HCT116 (cell line): Measurements from ENCODE around the gene RCE1. TPM values are rescaled to one million over a fixed set of nuclear protein-coding genes. Genes with fewer than 3 reads are reported as not detected.
A peak's percentile ranks its signal among the peaks of the same experiment; 100 is the strongest.

ENCODE experiments used
- ATAC-seq: fragments of 200-7000 bp; cut with Tn5 transposase; 2 replicates; pipeline ENCODE4 v1.9.1; 2020; ENCODE audit warnings: mild to moderate bottlenecking, moderate library complexity
- BruUV-seq: library from RNA; stranded (reverse); fragments of 400-500 nt; replicated peaks from 2 replicates; lab custom pipeline; 2021; lab: Mats Ljungman, UMichigan
- CTCF ChIA-PET: fragments of 300-600 bp; sonication (Branson Sonifier 250); formaldehyde crosslinking; loops from one replicate; lab custom pipeline; 2021; ENCODE audit warnings: antibody characterized with exemption; lab: Charles Lee
- POLR2A ChIA-PET: fragments of 300-600, 350-600 bp; sonication (Branson Sonifier 250); formaldehyde crosslinking; loops from one replicate; lab custom pipeline; 2021; ENCODE audit warnings: antibody characterized with exemption; lab: Charles Lee
- RAD21 ChIA-PET, 2 experiments: fragments of 300-600 bp; sonication (Branson Sonifier 250); formaldehyde crosslinking; loops; one replicate each; lab custom pipeline; 2023; ENCODE audit warnings: low total read pairs in 2 of 2; ENCODE audit not compliant: uncharacterized antibody in 2 of 2, unreplicated experiment in 2 of 2, low non-redundant PET in 1 of 2; lab: Charles Lee
- DNase-seq: peaks from one replicate; pipeline ENCODE4 v3.0.0-alpha.2; 2010; ENCODE audit warnings: low read depth, low spot score
- H2AFZ ChIP-seq: fragments of 200-600 bp; shearing (Covaris generic), sonication (generic); 2 replicates; pipeline ENCODE4 v1.6.1; 2017; ENCODE audit warnings: low read depth, mixed run types, mixed read lengths, antibody characterized with exemption, low read length; ENCODE audit not compliant: poor library complexity, severe bottlenecking
- H3K27ac ChIP-seq: 2 replicates; pipeline ENCODE4 v1.5.1; 2012; ENCODE audit warnings: low read depth, low read length
- H3K27me3 ChIP-seq: fragments of 200-600 bp; sonication (generic); 2 replicates; pipeline ENCODE4 v1.6.1; 2016; ENCODE audit warnings: mixed run types, low read length, mixed read lengths; ENCODE audit not compliant: insufficient read depth
- H3K36me3 ChIP-seq, 2 experiments: fragments of 200-500 bp in 1 of 2; fragments of 200-600 bp in 1 of 2; sonication (Bioruptor generic) in 1 of 2; sonication (generic) in 1 of 2; 2 replicates each; pipeline versions ENCODE4 v1.5.1 to v1.6.1; 2014 to 2016; ENCODE audit warnings: low read length in 2 of 2, inconsistent platforms in 1 of 2, mixed read lengths in 1 of 2, mixed run types in 1 of 2; ENCODE audit not compliant: insufficient read depth in 2 of 2, control insufficient read depth in 1 of 2
- H3K4me1 ChIP-seq, 2 experiments: fragments of 200-600 bp in 1 of 2; sonication (generic) in 1 of 2; 2 replicates each; pipeline versions ENCODE4 v1.5.1 to v1.6.1; 2012 to 2017; ENCODE audit warnings: low read length in 2 of 2, inconsistent platforms in 1 of 2, mild to moderate bottlenecking in 1 of 2, mixed read lengths in 1 of 2, mixed run types in 1 of 2, moderate library complexity in 1 of 2; ENCODE audit not compliant: insufficient read depth in 2 of 2, control insufficient read depth in 1 of 2
- H3K4me2 ChIP-seq: fragments of 200-600 bp; sonication (generic); 2 replicates; pipeline ENCODE4 v1.6.1; 2017; ENCODE audit warnings: mixed run types, low read length, mixed read lengths
- H3K4me3 ChIP-seq, 2 experiments: fragments of 200-600 bp in 1 of 2; sonication (generic) in 1 of 2; replicated peaks in 1 of 2; 2 replicates each; pipeline ENCODE4 v1.5.1; 2011 to 2016; ENCODE audit warnings: low read length in 2 of 2, control low read depth in 1 of 2, low read depth in 1 of 2, mild to moderate bottlenecking in 1 of 2, mixed read lengths in 1 of 2, mixed run types in 1 of 2
- H3K79me2 ChIP-seq: fragments of 200-600 bp; sonication (generic); 2 replicates; pipeline ENCODE4 v1.6.1; 2017; ENCODE audit warnings: mild to moderate bottlenecking, mixed run types, low read length, moderate library complexity, mixed read lengths; ENCODE audit not compliant: insufficient read depth
- H3K9ac ChIP-seq: fragments of 200-600 bp; sonication (generic); 2 replicates; pipeline ENCODE4 v1.6.1; 2016; ENCODE audit warnings: low read length, mixed read lengths
- H3K9me2 ChIP-seq: fragments of 200-600 bp; sonication (generic), shearing (Covaris generic); 2 replicates; pipeline ENCODE4 v1.6.1; 2017; ENCODE audit warnings: mixed run types, mild to moderate bottlenecking, moderate library complexity; ENCODE audit not compliant: insufficient read depth
- H3K9me3 ChIP-seq, 2 experiments: fragments of 200-500 bp in 1 of 2; fragments of 200-600 bp in 1 of 2; sonication (Bioruptor generic) in 1 of 2; sonication (generic) in 1 of 2; 2 replicates each; pipeline ENCODE4 v1.6.1; 2014 to 2017; ENCODE audit warnings: low read length in 2 of 2, mixed read lengths in 2 of 2, inconsistent platforms in 1 of 2, low read depth in 1 of 2, mild to moderate bottlenecking in 1 of 2, mixed run types in 1 of 2, moderate library complexity in 1 of 2; ENCODE audit not compliant: control insufficient read depth in 1 of 2, insufficient read depth in 1 of 2
- H4K20me1 ChIP-seq: fragments of 200-600 bp; sonication (generic), shearing (Covaris generic); 2 replicates; pipeline ENCODE4 v1.6.1; 2017; ENCODE audit warnings: mixed run types, mild to moderate bottlenecking, moderate library complexity; ENCODE audit not compliant: insufficient read depth
- CBX3 ChIP-seq: IDR thresholded peaks from 2 replicates; pipeline ENCODE4 v1.6.1; 2012; ENCODE audit warnings: low read depth
- ELF1 ChIP-seq: IDR thresholded peaks from 2 replicates; pipeline ENCODE4 v1.6.1; 2012; ENCODE audit warnings: low read depth, borderline replicate concordance
- EZH2phosphoT487 ChIP-seq: fragments of 200-600 bp; IDR thresholded peaks from 2 replicates; pipeline ENCODE4 v1.6.1; 2018; ENCODE audit warnings: antibody characterized with exemption, borderline replicate concordance
- FOSL1 ChIP-seq: IDR thresholded peaks from 2 replicates; pipeline ENCODE4 v1.6.1; 2012; ENCODE audit warnings: low read depth
- JUND ChIP-seq: IDR thresholded peaks from 2 replicates; pipeline ENCODE4 v1.6.1; 2012
- POLR2AphosphoS5 ChIP-seq: IDR thresholded peaks from 2 replicates; pipeline ENCODE4 v1.6.1; 2011; ENCODE audit warnings: mild to moderate bottlenecking, low read depth, low read length, moderate library complexity
- REST ChIP-seq: IDR thresholded peaks from 2 replicates; pipeline ENCODE4 v1.6.1; 2012; ENCODE audit warnings: low read depth
- SIN3A ChIP-seq: IDR thresholded peaks from 2 replicates; pipeline ENCODE4 v1.6.1; 2012; ENCODE audit warnings: low read depth
- SP1 ChIP-seq: IDR thresholded peaks from 2 replicates; pipeline ENCODE4 v1.6.1; 2012; ENCODE audit warnings: low read depth
- SRF ChIP-seq: IDR thresholded peaks from 2 replicates; pipeline ENCODE4 v1.6.1; 2012; ENCODE audit warnings: low read depth
- TCF7L2 ChIP-seq: IDR thresholded peaks from 2 replicates; pipeline ENCODE4 v1.7.0; 2011; ENCODE audit warnings: borderline replicate concordance, inconsistent platforms; ENCODE audit not compliant: insufficient read depth, insufficient read length; ENCODE audit errors: extremely low read depth
- YY1 ChIP-seq: IDR thresholded peaks from 2 replicates; pipeline ENCODE4 v1.6.1; 2011; ENCODE audit warnings: low read length, low read depth, moderate library complexity, mild to moderate bottlenecking; ENCODE audit not compliant: insufficient replicate concordance; ENCODE audit errors: extremely low read depth
- ZNF274 ChIP-seq: fragments of 200-500 bp; sonication (Bioruptor generic); IDR thresholded peaks from 2 replicates; pipeline ENCODE4 v1.6.1; 2014; ENCODE audit warnings: mild to moderate bottlenecking, low read depth, low read length, inconsistent platforms
- intact Hi-C: fragments of 100-400 bp; cut with micrococcal nuclease; formaldehyde crosslinking; loops from 2 replicates; pipeline ENCODE4 v1.10.0; 2022
- total RNA-seq: library from RNA; stranded (reverse); gene quantifications from one replicate; pipeline ENCODE4 v1.2.1, GENCODE V29; 2021; ENCODE audit not compliant: unreplicated experiment

The RCE1 gene
- total RNA-seq, 1 experiment from 2014 or later, result 35.3 TPM

GRCh38 chr11:66840317-66841091 lies 2.7 kb upstream of the RCE1 start:
- no peak overlapping the region for H2AFZ ChIP-seq
- peaks cover 7 to 14% of the 10 kb centered on the region in 2 experiments; a peak in 3 of 4 replicates for H3K36me3 ChIP-seq
- peaks cover 3% of the 10 kb centered on the region; the same call in 1 of the 2 replicates for H4K20me1 ChIP-seq
- no peak for ATAC-seq
- no peak for DNase-seq
- ChIA-PET RAD21 (no interaction called here), CTCF (no interaction called here), POLR2A (no interaction called here)
- H3K4me2 ChIP-seq, result no peak overlapping the region
- H3K4me1 ChIP-seq, result peaks cover 7 to 20% of the 10 kb centered on the region in 2 experiments; a peak in 3 of 4 replicates
- TF ChIP-seq FOSL1 (no peak), ELF1 (no peak), ZNF274 (no peak), TCF7L2 (no peak), SIN3A (no peak)
- no TSS peak for BruUV-seq
- H3K27ac ChIP-seq, result no peak overlapping the region
- intact Hi-C loops, result loop anchor here (5.0 kb wide), 1 partner anchor 137 kb away; the partner anchor contains the start of gene C11orf86
- peaks cover 42% of the 10 kb centered on the region for H3K79me2 ChIP-seq
- no peak overlapping the region for H3K9ac ChIP-seq
- H3K9me3 ChIP-seq, result no peaks in the 10 kb centered on the region
- H3K27me3 ChIP-seq, result no peaks in the 10 kb centered on the region
- no peaks in the 10 kb centered on the region for H3K9me2 ChIP-seq
- H3K4me3 ChIP-seq, result no peak overlapping the region

- Histone ChIP-seq H3K27me3 (no peaks in the 10 kb centered on the region), H3K27ac (no peak overlapping the region), H3K9ac (peak overlapping the region; percentile 90), H4K20me1 (peaks cover 3% of the 10 kb centered on the region; the same call in 1 of the 2 replicates), H3K4me3 (peak overlapping the region; percentile 86 to 91), H3K79me2 (peaks cover 55% of the 10 kb centered on the region), H3K4me1 (peaks cover 7 to 20% of the 10 kb centered on the region in 2 experiments; a peak in 3 of 4 replicates), H3K4me2 (peak overlapping the region; percentile 82), H2AFZ (no peak overlapping the region), H3K36me3 (peaks cover 15% of the 10 kb centered on the region in 2 experiments; a peak in 3 of 4 replicates), H3K9me2 (no peaks in the 10 kb centered on the region), H3K9me3 (no peaks in the 10 kb centered on the region)
- ChIA-PET RAD21 (no interaction called here), POLR2A (no interaction called here), CTCF (interaction anchor here (0.5 to 1.4 kb wide), 4 partner anchors 41 to 153 kb away, joined by 3 to 4 read pairs (median 3); partner anchors contain the start of gene C11orf86)
- no TSS peak for BruUV-seq
- intact Hi-C loops, result loop anchor here (5.0 kb wide), 1 partner anchor 135 kb away; the partner anchor contains the start of gene C11orf86
- DNase-seq (no peak), ATAC-seq (no peak)
- TF ChIP-seq REST (no peak), EZH2phosphoT487 (no peak), CBX3 (no peak), TCF7L2 (no peak), POLR2AphosphoS5 (no peak), JUND (no peak), ZNF274 (no peak), SRF (no peak), YY1 (no peak), SP1 (no peak)
These were observed 1.4 kb upstream of the RCE1 start for GRCh38 chr11:66841861-66842260.
